Lung microvascular endothelial cell (primary cell): ENCODE results near the gene XK. TPM values are rescaled to one million over a fixed set of nuclear protein-coding genes. Genes with fewer than 3 reads are reported as not detected.
"Not testable (repeated sequence)": the region's sequence is repeated elsewhere in the genome, so short reads cannot be mapped to it uniquely, and the experiment has no call there.

ENCODE experiments used
- DNase-seq, 2 donors: peaks; one replicate each; pipeline versions ENCODE4 v3.0.0 to v3.0.0-alpha.2; 2010; ENCODE audit warnings: low read depth in 2 of 2
- total RNA-seq: library from RNA; depleted of rRNA; stranded (reverse); fragments of >200 nt; gene quantifications from 2 replicates; pipeline ENCODE4 v1.2.1, GENCODE V29; 2014

The XK gene
- total RNA-seq, 1 donor from 2014 or later: not detected

DNA sequence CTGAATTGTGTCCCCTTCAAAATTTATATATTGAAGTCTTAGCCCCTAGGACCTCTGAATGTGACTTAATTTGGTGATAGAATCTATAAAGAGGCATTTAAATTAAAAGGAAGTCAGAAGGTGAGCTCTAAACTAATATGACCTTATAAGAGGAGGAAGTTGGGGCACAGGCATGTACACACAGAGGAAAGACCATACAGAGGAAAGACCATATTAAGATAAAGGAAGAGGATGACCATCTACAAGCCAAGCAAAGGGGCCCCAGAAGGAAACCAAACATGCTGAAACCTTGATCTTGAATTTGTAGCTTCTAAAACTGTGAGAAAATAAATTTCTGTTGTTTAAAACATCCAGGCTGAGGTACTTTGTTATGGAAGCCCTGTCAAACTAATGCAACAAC is 67.3 kb downstream of the XK start:
- DNase-seq: no peak

DNA sequence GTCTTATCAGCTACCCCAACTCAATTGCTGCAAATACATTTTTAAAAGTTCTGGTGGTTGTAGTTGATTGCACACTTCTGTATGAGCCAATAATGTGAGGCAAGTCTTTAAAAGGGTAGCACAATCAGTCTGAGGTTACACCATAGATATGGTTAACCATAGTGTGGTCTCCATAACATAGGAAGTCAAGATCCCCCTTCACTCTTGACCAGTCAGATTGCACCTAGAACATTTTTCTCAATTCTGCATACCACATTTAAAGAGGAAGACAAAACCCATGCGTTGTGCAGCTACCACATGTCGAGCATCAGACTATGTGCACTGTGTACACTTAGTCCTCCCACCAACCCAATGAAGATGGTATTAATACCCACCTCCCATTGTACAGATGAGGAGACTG is 67.8 kb downstream of the XK start:
- DNase-seq: no peak

DNA sequence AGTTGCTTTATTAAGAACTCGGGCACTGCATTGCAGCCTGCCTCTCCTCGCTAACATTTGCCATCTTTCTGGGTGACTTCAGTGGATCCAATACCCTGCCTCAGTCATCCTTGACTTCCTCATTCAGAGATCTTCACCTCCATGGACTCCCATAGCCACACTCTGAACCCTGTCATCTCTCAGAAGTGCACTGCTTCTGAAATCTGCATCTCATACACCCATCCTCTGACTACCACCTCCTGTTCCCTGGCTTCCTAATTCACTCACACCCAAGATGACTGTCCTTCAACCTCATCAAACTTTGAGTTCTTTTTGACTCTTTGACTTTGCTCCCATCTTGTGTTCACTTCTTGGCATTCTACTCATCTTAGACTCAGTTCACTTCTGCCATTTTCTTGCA is 68.9 kb downstream of the XK start:
- DNase-seq: no peak

DNA sequence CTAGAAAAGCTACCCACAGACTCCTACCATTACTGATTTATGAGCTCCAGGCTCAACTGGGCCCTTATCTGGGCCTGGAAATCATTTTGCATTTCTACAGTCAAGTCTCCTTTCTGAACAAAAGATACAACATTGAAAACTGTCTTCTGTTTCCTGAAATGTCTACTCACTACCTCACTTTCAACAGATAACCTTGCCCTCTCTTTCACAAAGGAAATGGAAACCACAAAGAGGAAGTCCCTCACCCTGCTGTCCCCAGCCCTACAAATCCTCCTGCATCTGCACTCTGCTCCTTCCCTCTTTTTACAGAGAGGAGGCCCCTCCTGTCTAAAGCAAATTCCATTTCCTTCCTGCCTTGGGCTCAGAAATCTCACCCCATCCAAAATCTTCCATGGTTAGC is 69.4 kb downstream of the XK start:
- no peak for DNase-seq

DNA sequence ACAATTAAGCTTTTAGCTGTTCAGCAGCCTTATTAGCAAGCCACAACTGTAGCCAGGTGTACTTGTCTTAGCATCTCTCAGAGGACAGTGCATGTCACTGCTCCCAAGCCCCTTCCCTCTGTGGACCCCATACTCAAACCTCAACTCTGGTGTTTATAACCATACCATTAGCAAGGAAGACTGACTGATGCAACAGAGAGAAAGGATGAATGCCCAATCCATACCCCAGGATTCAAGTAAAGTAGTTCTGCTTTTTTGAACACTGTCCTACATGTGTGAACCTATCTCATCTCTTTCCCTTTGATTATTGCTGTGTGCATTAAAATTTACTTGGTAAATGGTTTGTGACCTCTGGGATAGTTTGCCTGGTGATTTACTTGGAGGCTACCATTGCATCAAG is 71.5 kb downstream of the XK start:
- no peak for DNase-seq

DNA sequence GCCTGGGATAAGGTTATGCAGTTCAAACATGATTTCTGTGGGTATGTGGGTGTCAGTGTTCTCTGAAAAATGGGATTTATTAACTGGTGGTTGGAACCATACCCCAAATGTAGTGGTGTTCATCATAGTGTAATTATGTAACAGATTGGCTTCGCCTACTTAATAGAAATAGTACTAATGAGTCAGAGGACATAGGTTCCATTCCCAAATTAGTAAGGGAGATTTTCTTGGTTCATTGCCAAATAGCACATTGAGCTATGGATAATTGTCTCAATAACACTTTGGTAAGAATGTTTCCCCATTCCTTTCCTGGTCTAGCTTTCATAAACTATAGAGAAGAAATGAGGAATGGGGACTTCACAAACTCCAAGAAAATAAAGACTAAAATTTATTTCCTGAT is 73.8 kb downstream of the XK start:
- DNase-seq: no peak

DNA sequence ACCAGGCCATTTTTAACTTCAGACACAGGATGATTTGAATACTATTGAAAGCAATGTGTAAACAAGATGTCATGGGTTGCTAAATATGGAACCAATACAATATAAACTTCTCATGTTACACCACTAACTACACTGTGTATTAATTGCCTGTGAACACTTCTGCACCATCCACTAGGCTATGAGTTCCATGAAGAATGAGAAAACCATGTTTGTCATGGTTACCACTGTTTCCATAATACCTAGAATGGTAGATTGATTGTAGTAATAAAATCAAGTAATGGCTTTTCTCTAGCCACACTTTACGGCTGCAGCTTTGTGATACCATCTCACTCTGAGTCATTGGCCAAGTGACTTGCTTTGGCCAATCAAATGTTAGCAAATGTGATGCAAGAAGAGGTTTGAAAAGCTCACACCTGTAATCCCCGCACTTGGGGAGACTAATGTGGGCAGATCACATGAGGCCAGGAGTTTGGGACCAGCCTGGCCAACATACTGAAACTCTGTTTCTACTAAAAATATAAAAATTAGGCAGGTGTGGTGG is 74.4 kb downstream of the XK start:
- DNase-seq: no peak

DNA sequence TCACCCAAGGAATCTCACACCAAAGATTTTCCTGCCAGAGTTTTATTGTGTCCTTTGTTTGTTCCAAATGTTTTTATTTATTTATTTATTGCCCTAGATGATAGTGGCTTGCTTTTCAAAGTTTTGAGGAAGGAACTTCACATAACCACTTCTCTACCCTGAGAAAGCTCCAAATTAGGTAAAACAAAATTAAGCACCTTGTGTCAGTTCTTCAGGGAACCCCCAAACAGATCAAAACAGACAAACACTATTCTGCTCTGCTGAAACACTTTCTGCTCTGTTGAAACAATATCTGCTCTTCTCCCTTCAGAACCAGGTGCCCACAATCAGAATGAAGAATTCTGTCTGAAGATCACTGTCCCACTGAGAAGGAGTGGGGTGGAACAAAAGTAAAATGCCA is 77.8 kb downstream of the XK start:
- DNase-seq: no peak

DNA sequence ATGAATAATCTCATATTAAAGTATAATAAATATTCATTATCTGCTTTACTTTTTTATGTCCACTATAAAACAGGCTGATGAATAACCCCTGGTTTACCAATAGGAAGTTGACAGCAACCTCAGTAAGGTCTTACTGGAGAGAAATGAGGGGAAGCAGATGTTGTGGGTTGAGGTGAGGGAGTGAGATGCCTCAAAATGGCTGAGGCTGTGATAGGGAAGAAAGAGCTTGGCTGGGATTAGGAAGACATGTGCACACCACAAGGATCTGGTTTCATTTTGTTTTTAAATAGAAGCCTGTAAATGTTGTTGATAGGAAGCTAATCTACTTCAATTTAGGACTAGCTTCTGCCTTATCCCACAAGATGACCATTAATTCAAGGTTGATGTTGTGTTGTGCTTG is 79.9 kb downstream of the XK start:
- DNase-seq: no peak

DNA sequence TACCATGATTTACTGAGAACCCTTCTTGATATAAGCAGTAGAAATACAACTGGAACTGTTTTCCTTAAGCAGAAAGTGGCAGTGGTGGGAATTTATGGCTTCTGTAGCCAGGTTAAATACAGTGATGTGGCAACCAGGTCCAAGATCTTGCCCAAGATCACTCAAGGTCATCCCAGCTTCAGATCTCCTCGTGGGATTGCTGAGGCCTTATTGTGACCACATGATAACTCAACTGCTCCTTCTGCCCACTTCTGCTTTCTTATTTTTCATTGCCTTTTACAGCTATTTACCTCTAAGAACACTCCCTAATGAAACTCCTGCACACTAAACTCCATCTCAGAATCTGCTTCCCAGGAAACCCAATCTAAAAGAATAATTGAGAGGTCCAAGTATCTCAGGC is 81.8 kb downstream of the XK start:
- no peak for DNase-seq

DNA sequence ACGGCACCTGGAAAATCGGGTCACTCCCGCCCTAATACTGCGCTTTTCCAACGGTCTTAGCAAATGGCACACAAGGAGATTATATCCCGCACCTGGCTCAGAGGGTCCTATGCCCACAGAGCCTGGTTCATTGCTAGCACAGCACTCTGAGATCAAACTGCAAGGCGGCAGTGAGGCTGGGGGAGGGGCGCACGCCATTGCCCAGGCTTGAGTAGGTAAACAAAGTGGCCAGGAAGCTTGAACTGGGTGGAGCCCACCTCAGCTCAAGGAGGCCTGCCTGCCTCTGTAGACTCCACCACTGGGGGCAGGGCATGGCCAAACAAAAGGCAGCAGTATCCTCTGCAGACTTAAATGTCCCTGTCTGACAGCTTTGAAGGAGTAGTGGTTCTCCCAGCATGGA is 83.3 kb downstream of the XK start:
- DNase-seq: not testable (repeated sequence)

DNA sequence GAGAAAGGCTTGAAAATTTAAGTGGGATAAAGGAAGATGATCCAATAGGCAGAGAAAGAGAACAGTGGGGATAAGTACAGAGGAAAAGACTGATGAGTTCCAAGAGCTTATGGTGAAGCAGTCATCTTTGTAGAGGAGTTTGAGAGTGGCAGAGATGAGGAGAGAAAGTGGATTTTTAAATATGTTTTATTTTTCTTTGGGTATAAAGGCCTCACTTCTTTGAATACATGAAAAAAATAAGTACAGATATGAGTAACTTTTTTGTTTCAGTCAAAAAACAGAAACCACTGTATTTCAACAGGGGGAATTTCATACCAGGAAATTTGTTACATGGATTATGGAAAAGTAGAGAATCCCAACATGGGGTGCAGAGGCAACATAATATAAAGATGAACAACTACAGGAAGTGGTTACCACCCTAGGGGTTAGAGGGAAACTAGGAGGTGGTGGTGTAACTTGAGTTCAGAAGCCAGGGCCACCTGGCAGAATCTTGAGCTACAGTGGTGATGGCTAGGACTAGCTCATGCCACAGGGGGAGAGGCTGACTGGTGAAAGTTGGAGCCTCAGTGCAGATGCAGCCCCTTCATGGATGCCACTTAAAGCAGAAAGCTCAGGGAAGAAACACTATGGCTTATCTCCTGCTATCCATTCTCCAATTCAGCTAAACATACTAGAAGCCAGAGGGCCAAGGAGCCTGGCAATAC is 90.8 kb downstream of the XK start:
- no peak for DNase-seq

DNA sequence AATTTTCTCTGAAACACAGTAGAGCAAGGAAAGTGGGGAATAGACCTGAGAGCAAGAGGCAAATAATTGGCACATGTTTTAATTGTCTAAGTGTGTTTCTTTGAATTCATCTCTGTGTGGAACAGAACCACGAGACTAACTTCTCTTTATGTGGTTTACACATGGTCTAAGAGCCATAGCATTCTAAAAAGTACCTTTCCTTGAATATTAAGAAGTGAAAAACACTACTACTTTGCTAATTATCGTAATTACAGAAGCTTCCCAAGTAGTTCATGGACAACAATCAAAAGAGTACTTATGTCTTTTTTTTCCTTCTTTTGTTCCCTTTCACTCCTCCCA is 91.4 kb downstream of the XK start:
- no peak for DNase-seq

DNA sequence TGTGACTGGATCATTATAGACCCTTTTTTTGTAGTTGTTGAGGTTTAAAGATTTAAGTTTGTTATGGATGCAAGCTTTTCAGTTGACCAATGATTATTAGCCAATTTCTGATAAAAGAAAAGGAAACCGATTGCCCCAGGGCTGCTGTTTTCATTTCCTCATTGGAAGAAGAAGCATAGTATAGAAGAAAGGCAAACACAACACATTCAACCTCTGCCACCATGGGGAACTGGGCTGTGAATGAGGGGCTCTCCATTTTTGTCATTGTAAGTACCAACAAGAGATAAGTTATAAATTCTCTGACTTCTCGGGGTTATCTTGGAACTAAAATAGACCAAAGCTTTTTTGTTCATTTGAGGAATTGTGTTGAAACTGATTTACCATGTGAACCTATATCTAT is 94.3 kb downstream of the XK start, which contains the start of gene CYBB:
Gene CYBB (plus strand): TSS at position 203 of the 400 bp plus-strand sequence. CDS start 19 bp downstream, at position 222.
- DNase-seq: no peak

DNA sequence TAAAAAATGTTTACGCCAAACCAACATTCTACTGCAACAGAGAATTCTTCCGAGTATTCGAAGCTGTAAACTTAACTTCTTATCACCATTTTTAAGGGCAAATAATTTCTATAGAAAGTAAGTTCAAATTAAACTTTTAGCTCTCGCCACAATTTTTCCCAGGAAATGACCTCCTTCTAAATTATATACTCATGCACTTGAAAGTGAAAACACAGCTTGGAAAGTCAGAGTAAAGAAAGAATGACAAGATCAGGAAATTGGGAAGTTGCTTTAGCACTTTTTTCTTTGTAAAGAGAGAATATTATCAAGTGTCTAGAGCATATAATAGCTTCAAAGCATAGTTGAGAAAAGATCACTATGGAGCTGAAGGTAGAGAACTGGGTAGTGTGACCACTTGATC is 95.5 kb downstream of the XK start:
- no peak for DNase-seq

Other genes starting within 250 kb of the XK start
- under 0.01 and 0.22 TPM in 2 replicates for gene LANCL3, start 114.1 kb upstream of the XK start, total RNA-seq
- not detected in 2 replicates for gene CYBB, start 94.3 kb downstream of the XK start, total RNA-seq
- 22.9 and 30.6 TPM in 2 replicates for gene DYNLT3, start 161.8 kb downstream of the XK start, total RNA-seq